A549 treated with ZK216348 at 1 μM for 4 hours (cell line): ENCODE data around the gene PKDREJ. TPM values are rescaled to one million over a fixed set of nuclear protein-coding genes. Genes with fewer than 3 reads are reported as not detected.

Experiments
- total RNA-seq: library from RNA; stranded (reverse); fragments of 200-300 nt; extraction: Qiagen RNA extraction; gene quantifications from 5 replicates; pipeline ENCODE4 v1.2.3, GENCODE V29; 2022; ENCODE audit warnings: low read depth

PKDREJ gene, protein sequence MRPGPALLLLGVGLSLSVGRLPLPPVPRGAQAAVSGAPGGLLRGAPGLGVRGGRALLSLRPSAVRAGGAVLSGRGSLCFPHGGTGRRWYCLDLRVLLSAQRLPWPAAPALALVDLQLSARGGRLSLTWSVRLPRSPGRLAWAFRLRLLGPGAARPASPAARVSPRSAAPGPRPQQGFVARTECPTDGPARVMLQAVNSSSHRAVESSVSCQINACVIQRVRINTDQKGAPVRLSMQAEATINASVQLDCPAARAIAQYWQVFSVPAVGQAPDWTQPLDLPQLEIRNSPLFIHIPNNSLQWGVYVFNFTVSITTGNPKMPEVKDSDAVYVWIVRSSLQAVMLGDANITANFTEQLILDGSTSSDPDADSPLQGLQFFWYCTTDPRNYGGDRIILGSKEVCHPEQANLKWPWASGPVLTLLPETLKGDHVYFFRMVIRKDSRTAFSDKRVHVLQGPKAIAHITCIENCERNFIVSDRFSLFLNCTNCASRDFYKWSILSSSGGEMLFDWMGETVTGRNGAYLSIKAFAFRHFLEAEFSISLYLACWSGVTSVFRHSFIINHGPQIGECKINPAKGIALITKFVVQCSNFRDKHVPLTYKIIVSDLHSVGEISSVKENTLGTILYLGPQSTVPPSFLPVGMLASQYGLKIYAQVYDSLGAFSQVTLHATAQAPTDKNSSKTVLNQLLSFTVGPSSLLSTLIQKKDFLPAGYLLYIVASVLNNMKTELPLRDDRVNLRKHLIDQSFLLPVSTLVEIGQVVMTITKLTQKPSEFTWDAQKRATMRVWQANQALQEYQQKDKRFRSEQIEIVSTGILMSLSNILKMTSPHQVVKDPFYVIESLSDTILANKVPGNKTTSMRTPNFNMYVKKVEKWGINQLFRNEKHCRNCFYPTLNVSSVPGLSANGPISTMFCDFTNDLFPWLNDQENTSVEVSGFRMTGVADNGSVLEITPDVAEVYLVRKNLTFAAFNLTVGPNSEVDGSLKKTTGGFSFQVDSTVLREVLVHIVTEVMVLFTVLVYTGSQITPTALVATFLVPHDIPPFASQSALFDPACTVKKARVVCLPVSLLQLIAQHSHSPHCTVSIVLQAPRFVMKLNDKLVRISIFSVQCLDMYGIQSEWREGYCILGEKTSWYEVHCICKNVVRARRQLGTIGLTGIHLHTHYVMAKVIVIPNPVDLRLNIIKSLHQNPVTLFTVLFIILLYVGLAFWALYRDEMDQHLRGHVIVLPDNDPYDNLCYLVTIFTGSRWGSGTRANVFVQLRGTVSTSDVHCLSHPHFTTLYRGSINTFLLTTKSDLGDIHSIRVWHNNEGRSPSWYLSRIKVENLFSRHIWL (N-terminal part only)
- not detected in 5 replicates for total RNA-seq

DNA sequence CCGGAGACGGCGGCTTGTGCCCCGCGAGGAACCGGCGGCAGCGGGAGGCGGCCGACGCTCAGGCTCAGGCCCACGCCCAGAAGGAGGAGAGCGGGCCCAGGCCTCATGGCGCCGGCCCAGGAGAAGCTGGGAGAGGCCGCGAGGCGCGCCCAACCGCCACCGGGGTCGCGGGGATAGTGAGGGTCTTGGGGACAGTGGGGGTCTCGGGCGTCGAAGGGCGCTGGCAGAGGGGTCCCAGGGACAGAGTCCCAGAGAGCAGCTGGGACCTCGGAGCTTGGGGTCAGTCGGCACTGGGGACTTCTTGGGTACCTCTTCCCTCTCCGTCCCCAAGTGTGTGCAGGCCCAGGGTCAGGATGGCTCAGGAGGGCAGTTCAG lies at the start of gene PKDREJ:
Gene PKDREJ (minus strand): TSS at position 128 of the 375 bp plus-strand sequence. CDS start 21 bp downstream, at position 107.

DNA sequence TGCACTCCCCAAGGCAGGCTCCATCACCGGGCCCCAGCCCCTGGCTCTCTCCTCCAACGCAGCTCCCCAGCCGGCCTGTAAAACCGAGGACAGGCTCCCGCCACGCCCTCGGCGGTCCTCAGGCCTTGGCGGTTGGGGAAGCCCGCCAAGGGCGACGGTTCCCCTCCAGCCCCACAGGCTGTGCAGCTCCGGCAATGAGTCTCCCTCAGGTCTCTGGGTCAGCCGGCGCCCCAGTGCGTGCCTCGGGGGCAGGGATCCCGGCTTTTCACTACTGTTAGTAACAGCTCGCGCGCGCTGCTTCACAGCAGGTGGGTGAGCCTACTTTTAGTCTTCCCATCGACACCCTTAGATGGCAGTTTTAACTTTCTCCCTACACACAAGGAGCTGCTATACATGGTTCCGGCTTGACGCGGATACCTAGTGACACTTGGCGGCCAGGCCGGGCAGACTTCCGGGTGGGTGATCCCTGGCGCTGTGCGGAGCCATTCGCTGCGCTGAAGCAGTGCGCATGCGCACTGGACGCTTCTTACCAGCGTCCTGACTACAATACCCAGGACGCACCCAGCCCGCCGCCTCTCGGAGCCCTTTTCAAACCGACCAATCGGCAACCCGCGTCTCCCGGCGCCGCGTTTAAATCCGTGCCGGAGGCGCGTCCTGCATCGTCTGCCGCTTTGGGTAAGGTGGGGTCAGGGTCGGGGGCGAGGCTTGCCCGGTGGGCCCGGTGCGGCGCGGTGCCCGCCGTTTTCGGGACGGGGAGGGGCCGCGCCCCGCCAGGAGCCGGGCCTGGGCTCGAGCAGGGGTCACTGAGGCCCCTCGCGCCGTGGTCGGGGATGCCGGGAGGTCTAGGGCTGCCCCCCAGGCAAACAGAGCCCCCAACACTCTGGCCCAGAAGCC lies 33.4 kb upstream of the PKDREJ start, which contains the start of gene GTSE1:
Gene GTSE1 (plus strand): TSS at position 614 of the 894 bp plus-strand sequence. CDS start 531 bp downstream, outside the sequence.

DNA sequence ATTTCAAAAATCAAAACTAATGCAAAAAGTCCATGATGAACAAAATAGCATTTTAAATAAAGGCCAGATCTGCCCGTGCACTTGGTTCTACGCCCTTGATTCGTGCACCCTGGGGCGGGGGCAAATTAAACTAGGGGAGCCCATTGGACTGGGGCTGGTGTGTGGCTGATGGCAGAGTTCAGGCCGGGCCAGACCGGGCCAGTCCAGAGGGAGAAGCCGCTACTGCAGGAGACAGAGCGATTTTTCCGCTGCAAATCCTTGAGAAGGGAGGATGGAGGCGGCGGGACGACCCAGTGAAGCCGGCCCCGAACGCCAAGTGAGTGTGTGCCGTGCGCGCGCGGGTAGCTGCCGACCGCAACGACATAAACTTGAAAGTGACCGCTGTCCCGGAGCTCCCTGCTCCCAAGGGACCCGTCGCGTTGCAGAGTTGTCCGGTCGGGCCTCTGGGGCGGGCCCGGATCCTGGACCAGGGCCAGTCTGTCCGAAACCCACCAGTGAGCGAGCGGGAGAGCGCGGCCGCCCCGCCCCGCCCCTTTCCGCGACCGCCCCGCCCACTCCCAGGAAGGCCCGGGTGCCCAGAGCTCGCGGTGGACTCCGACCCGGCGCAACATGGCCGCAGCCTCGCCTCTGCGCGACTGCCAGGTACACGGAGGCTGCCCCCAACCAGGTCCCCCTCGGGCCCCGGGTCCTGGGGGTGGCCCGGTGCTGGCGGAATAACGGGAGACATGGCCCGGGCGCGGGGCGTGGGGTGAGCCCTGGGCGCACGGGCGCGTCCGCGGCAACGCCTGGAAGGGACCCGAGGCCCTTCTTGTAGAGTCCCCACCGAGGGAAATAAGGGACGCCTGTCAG lies 4.5 kb upstream of the PKDREJ start, which contains the start of gene TTC38:
Gene TTC38 (plus strand): TSS at position 578 of the 849 bp plus-strand sequence. CDS start 32 bp downstream, at position 610.

DNA sequence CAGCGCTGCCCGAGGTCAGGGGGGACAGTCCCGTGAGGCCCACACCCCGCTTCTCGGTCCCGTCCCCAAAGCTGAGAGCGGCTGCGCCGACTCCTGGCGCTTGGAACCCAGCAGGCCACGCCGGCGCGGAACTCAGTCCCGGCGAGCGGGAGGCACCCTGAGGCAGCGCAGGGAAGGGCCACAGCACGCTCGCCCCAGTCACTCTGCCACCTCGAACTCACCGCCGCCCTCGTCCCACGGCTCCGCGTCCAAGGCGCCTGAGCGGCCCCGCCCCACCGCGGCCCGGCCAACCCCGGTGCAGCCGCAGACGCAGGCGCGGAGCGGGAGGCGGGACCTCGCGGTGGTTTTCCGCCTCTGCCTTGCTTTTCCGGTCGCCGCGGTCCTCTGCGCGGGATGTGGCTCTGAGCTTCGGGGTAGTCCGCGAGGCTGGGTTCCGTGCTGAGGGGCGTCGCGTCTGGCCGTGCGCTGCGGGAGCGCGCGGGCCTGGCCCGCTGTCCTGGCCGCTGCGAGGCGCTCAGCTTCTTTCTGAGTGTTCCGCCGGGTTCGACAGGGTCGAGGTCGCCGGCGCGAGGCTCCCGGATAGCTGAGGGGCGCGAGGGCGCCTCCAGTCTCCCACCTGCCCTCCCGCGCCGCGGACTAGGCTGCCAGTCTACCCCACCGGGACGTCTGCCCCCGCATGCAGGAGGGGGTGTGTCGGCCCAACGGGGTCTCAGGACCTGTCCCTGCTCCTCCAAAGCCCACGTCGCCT lies 12.9 kb downstream of the PKDREJ start, which contains the start of gene CDPF1:
Gene CDPF1 (minus strand): TSS at position 259 of the 748 bp plus-strand sequence. CDS start 2,009 bp downstream, outside the sequence.

Other genes starting within 250 kb of the PKDREJ start
- gene PPARA, start 112.8 kb downstream of the PKDREJ start, total RNA-seq = 0.77 to 1.5 TPM (median 1.4 TPM) in 5 replicates
- 7.0 to 13.1 TPM (median 10.4 TPM) in 5 replicates for gene CDPF1, start 13.1 kb downstream of the PKDREJ start, total RNA-seq
- gene TTC38, start 4.7 kb upstream of the PKDREJ start, total RNA-seq = 13.0 to 17.8 TPM (median 14.8 TPM) in 5 replicates
- 24.7 to 35.3 TPM (median 32.0 TPM) in 5 replicates for gene GTSE1, start 33.5 kb upstream of the PKDREJ start, total RNA-seq
- 28.4 to 43.3 TPM (median 38.8 TPM) in 5 replicates for gene TRMU, start 72.4 kb upstream of the PKDREJ start, total RNA-seq